NCI-H2081 (cell line): ENCODE results near the gene SLC25A1.
"Not testable (repeated sequence)": the region's sequence is repeated elsewhere in the genome, so short reads cannot be mapped to it uniquely, and the experiment has no call there.

Source experiments
- DNase-seq, 2 experiments: peaks; one replicate each; lab custom pipeline; 2025; lab: John Stamatoyannopoulos, UW

Gene SLC25A1

DNA sequence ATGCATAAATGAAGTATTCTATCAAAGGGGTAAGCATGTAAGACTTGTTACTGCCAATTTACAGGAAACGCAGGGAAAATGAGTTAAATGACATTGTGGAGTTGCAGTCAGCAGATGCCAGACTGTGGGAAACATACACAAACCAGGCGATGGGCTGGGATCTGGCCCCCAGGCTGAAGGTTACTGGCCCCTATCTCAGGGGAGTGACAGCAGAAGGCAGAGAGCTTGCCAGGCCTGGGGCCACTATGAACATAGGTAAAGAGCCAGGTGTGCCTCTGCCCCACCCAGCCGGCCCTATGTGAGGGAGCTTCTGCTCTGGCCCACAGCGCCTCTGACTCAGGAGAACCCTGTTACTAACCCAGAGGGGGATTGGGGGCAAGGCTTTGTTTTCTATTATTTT is 26.1 kb upstream of the SLC25A1 start:
- no peak for DNase-seq

DNA sequence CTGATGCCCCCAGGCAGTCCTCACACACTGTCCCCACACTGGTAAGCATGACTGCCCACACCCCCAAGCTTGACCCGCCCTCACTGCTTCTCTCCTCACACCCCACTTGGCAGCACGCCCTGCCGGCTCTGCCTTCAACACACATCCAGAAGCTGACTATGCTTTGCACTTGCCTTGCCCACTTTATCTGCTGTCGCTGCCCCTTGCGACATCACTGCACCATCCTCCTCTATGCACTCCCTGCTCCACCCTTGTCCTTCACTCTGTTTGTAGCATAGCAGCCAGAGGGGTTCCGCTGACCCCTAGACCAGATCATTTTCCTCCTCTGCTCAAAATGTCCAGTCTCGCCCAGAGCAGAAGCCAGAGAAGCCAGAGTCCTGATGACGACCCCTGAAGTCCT is 25.3 kb upstream of the SLC25A1 start:
- DNase-seq: no peak

DNA sequence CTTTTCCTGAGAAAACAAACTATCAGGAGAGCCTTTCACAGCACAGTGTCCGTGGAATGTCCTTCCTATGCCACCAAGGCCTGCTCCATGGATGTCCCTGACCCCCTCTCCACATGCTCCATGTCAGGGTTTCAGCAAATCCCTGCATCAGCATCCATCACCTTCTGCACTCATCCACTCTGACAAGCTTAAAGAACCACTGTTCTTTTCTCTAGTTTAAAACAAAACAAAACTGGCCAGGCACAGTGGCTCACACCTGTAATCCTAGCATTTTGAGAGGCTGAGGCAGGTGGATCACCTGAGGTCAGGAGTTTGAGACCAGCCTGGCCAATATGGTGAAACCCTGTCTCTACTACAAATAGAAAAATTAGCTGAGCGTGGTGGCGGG is 24.3 kb upstream of the SLC25A1 start:
- DNase-seq: not testable (repeated sequence)

DNA sequence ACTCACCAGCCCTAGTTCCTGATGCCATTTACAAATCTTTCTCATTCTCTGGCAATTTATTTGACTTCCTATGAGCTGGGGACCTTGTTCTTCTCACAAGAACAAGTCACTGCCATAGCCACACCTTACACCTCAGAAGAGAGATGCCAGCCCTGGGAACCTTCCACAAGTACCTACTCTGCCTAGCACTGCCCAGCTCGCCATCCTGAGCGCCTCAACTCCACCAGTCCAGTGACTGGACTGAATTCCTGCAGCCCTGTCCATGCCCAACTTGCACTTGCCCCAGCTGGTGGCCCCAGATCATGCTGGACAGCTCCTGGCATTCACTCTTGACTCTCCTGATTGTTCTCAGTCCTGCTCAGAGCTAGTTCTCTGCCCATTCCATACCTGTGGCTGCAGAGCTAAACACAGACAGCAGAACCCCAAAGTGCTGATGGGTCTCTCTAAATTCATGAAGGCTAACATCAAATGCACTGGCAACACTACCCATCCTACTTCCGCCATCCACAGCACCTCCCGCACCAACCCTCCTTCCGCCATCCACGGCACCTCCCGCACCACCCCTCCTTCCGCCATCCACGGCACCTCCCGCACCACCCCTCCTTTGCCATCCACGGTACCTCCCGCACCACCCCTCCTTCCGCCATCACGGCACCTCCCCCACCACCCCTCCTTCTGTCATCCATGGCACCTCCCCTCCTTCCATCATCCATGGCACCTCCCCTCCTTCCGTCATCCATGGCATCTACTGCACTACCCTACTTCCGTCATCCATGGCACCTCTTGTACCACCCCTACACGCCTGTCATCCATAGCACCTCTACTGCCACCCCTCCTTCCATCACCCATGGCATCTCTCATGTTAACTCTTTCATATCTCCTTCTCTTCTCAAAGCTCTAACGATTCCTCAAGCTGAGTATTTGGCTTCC is 23.6 kb upstream of the SLC25A1 start:
- DNase-seq: no peak

DNA sequence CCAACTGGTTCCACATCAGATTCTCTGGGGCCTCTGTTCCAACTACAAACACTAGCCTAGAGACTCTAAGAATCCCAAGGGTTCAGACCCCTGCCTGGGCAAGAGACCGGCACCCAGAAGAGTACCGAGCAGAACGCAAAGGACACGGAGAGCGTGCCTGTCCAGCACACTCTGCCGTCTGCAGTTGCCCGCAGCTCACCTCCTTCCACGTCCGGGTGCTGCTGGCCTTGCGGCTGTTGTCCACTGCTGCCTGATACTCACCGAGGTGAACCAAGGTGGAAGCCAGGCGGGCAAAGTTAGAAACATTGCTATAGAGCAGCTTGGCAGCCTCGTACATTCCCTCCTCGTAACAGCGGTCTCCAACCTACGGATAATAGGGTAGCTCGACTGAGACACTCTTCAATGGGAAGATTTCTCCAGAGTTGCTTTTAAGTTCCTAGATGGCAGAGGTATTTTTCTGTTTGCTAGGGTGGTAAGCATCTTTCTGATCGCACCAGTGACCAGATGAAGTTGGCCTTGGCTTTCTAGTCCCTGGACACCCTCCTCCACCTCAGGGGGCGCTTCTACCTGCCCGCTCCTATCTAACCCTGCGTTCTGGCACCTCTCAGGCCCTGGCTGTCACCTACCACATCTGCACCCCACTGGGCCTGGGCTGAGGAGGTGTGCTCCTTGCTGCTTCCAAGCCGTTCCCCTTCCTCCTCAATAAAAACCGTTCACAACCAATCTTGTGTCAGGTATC is 22.8 kb upstream of the SLC25A1 start:
- no peak for DNase-seq

DNA sequence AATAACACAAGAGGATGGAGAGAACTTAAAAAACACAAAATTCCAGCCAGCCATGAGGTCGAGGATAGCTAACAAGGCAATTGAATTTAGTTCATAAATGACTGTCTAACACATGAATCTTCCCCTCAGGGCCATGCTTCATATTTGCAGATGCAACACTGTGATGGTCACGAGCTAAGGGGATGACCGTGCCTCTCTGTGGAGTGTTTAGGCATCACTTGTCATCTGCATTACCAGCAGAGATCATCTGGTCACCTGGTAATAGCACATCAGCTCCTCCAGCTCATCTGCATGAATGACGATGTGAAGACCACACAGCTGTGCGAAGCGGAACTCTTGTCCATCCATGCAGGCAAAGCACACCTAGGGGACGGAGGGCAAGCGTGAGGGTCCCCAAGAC is 20.9 kb upstream of the SLC25A1 start:
- no peak for DNase-seq

DNA sequence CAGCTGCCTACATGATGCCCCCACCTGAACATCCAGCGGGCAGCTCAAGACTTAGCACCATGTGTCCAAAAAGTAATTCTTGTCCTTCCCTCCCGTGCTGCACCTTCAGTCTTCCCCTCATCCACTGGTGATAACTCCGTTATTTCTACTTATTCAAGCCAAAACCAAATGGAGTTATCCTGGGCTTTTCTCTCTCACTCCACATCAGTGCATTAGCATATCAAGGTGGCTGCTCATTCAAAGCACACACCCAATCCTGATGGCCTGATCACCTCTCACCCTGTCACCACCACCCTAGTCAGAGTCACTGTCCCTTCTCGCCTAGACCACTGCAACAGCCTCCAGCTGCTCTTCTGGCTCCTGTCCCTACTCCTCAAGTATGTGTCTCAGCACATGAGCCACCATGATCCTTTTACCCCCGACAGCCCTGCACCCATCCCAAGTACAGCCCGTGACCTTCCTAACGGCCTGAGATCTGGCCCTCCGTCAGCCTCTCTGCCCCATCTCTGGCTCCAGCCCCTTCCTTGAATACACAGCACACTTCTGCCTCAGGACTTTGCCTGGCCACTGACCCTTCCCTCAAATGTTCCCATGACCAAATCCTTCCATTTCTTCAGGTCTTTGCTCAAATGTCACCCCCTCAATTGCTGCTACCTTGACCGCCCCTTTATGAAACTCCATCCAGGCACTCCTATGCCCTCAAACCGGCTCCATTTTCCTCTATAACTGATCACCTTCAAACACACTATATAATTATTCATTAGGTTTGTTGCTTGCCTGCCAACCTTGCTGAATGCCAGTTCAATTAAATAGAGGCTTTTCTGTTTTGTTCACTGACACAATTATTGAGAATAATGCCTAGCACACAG is 19.7 kb upstream of the SLC25A1 start:
- DNase-seq: no peak

GRCh38 chr22:19196841-19197612 is 18.5 kb upstream of the SLC25A1 start:
- no peak for DNase-seq

DNA sequence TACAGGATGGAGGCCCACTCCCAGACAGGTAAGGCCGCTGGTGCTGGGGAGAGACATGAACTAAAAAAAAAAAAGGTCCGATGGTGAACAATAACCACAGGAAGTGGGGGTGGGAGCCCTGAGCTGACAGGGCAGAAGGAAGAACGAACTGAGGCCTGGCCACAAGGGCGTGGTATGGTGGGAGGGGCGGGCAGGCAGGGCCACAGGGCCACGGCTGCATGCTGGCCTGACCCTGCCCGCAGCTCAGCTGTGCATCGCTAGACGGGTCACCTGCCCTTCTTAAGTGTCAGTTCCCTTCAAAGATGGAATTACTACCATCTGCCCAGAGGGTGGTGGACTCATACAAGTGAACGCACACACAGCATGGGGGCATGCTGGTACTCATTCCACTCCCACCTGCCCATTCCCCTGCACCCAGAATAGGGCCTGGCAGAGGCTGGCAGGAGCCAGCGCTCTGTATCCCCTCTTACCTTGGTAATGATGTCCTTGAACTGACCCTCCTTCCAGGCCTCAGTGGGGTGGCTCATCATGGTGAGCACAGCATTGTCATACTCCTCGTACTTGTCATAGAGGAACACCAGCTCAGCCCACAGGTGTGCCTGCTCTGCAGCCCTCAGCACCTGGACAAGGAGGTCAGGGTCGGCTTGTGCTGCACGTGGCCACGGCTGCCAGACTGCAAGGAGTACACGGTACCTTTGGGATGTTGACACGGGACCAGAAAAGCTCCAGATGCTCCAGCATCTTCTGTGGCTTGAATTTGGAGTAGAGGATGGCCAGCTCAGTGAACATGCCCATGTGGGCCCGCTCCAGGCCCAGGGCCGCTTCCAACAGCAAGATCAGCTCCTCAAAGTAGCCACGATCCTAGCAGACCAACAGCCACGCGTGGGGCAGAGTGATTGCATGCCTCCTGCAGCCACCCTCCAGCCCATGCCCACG is 17.5 kb upstream of the SLC25A1 start:
- no peak for DNase-seq

DNA sequence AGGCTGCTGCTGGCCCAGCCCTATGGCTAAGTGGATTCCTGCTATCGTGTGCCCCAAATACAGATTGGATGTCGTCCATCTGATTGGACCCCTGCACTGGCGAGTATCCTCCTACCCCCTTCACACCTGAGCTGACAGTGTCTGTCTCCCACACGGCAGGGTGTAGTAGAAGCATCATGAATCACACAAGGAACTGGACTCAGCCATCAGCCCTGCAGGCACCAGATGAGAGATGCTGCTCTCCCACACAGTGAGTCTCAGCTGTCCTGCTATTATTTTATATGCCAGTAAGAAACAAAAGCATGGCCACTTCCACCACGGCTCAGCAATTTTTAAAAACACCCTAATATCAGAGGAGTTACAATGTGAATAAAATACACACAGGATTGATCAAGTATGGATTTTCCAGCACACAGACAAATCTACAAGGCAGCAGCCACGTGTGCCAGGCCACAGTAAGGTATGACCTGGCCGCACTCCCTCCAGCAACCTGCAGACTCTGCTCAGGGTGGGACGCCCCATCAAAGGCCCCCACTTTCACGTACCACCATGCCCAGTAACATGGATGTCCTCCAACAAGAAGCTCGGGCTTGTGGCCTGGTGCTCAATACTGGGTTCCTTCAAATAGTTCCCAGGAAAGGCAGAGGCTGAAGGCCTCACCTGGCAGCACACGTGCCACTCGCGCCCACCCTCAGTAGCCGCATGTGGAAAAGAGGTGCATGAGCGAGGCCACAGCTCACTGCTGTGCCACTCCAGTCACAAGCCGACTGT is 16.4 kb upstream of the SLC25A1 start:
- no peak for DNase-seq

DNA sequence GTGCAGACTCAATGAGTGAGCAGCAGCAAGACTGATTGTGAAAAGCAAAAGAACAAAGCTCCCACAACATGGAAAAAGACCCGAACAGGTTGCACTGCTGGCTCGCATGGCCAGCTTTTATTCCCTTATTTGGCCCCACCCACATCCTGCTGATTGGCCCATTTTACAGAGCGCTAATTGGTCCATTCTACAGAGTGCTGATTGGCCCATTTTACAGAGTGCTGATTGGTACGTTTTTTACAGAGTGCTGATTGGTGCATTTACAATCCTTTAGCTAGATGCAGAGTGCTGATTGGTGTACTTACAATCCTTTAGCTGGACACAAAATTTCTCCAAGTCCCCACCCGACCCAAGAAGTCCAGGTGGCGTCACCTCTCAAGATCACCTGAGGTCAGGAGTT is 15.3 kb upstream of the SLC25A1 start:
- DNase-seq: no peak

DNA sequence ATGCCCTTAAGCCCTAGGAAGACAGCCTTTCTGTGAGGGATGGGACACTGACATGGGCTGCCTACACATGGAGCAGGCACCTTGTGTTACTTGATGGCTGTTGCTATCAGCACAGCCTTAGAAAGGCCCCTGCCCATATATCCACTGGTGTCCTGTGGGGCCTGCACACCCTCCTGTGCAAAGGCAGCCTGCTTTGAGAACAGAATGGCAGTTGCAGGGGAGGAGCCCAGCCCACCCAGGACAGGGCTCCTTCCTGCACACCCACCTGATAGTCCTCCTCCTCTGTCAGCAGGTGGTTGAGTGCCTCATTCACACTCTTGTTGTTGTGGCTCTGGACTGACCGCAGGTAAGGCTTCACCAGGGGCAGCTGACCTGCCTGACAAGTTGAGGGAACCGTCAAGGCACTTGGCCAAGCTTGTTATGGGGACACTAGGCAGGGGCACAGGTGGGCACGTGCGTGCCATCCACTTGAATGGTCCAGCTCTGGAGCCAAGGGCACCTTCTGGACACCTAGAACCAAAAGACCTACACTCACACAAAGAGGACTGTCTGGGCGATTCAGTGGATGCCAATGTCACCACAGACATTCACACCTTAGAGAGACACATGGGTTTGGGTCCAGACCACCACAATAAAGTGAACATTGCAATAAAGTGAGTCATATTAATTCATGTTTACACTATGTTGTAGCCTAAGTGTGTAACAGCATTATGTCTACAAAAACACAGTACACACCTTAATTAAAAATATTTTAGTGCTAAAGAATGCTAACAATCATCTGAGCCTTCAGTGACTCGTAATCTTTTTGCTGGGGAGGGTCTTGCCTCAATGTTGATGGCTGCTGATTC is 9.4 kb upstream of the SLC25A1 start:
- no peak for DNase-seq

- no peak for DNase-seq
Observed at GRCh38 chr22:19184276-19184997, 5.9 kb upstream of the SLC25A1 start.

DNA sequence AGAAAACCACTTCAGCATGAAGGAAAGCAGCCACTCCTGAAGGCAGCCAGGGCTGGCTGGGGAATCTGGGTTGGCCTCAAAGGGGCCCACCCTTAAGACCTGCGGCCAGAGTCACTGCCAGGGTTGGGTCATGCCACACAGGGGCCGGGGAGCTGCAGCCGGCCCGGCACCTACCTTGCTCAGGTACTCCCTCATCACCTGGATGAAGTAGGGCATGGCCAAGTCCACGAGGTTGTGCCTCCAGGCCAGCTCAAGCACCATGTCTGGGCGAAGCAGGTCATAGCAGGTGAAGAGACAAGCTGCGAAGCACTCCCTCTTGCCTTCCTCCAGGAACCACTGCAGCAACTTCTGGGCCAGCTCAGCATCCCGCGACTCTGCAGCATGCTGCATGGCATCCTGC is 4.7 kb upstream of the SLC25A1 start:
- DNase-seq: no peak

DNA sequence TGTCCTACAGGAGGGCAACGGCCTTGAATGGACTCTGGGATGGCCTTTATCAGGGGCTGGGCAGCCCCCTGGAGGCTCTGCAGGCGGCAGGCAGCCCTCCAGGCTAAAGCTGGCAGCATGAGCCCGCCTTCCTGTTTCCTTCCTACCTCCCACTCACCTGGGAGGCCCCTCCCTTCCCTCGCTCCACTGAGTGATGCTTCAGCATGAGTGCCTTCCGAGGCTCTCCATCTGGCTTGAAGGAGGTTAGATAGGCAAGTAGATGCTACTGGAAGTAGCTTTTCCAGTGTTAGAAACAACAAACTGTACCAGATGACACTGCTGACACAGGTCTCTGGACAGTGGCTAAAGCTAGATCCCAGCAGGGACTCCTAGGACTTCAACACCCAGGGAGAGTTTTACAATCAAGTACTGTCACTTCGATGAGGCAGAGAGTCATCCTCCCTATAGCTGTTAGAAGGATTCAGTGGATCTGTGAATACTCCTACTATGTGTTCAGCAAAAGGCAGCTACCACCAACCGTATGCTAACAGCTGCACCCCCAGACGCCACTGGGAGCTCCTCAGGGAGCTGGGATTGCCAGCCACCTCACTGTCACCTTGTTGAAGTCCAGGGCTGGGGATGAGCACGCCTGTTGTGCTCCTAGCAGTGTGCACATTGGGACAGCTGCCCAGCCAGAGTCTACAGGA is 4.1 kb upstream of the SLC25A1 start:
- no peak for DNase-seq

DNA sequence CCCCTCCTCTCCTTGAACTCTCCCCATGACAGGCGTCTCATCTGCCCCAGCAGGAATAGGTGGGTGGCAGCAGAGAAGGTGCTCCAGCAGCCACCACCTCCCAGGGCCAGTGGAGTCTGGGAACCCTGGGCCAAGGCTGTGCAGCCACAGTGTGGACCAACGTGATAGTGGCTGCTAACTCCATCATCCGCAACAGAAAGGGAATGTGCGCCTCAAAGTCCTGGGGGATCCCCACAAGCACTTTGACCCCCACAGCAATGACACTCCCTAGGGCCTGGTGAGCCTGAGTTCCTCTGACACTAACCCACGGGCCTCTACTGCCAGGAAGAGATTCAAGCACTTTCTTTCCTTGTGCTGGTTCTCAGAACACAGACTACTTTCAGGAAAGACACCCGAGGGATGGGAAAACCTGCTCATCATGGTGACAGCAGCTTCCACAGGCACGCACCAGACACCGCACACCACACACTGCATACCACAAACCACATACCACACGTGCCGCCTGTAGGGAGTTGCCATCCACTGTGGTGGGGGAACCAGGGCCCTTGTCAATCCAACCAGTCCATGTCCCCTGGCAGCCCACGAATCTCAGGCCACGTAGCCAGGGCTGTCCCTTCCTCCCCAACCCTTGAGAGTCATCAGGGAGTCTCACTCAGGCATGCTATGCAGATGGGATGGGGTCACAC is 3.4 kb upstream of the SLC25A1 start:
- no peak for DNase-seq
